OCI-LY3 (cell line): ENCODE measurements around the gene TIMP3.

Experiments
- H2AFZ ChIP-seq: fragments of 200-600, 300-600 bp; shearing (Covaris generic); 2 replicates; pipeline ENCODE4 v1.6.0; 2014; ENCODE audit warnings: antibody characterized with exemption, low read depth, low read length
- H3K27ac ChIP-seq: fragments of 200-600, 300-600 bp; sonication (generic); 2 replicates; pipeline ENCODE4 v1.5.1; 2014; ENCODE audit warnings: mild to moderate bottlenecking, low read length, moderate library complexity, mixed read lengths
- H3K27me3 ChIP-seq: fragments of 200-600, 300-600 bp; sonication (generic); 2 replicates; pipeline ENCODE4 v1.6.1; 2014; ENCODE audit warnings: low read depth, low read length, mixed read lengths
- H3K36me3 ChIP-seq: fragments of 200-600, 300-600 bp; sonication (generic); replicated peaks from 2 replicates; pipeline ENCODE3; 2014; ENCODE audit warnings: low read depth, low read length, mixed read lengths
- H3K4me1 ChIP-seq: fragments of 300-600, 200-600 bp; sonication (generic); 2 replicates; pipeline ENCODE4 v1.6.1; 2014; ENCODE audit warnings: low read length, mixed read lengths
- H3K4me2 ChIP-seq: fragments of 200-600, 300-600 bp; sonication (generic); 2 replicates; pipeline ENCODE4 v1.6.1; 2014; ENCODE audit warnings: low read length, mixed read lengths
- H3K4me3 ChIP-seq: fragments of 300-600, 200-600 bp; sonication (generic); 2 replicates; pipeline ENCODE4 v1.5.1; 2014; ENCODE audit warnings: antibody characterized with exemption, mild to moderate bottlenecking, low read length, moderate library complexity
- H3K79me2 ChIP-seq: fragments of 300-600, 200-600 bp; shearing (Covaris generic); 2 replicates; pipeline ENCODE4 v1.6.1; 2014; ENCODE audit warnings: mild to moderate bottlenecking, low read length, mixed read lengths
- H3K9ac ChIP-seq: fragments of 300-600, 200-600 bp; shearing (Covaris generic); 2 replicates; pipeline ENCODE4 v1.6.0; 2014; ENCODE audit warnings: mild to moderate bottlenecking, low read length, moderate library complexity
- H3K9me3 ChIP-seq: fragments of 200-600, 300-600 bp; shearing (Covaris generic); 2 replicates; pipeline ENCODE4 v1.6.1; 2014; ENCODE audit warnings: low read length, mixed read lengths; ENCODE audit not compliant: insufficient read depth
- H4K20me1 ChIP-seq: fragments of 200-600, 300-600 bp; sonication (generic); 2 replicates; pipeline ENCODE4 v1.6.1; 2016; ENCODE audit warnings: low read length, mixed read lengths; ENCODE audit not compliant: insufficient read depth
- CTCF ChIP-seq: fragments of 200-600, 300-600 bp; sonication (generic); IDR thresholded peaks from 2 replicates; pipeline ENCODE4 v1.5.1; 2014; ENCODE audit warnings: antibody characterized with exemption, low read length, low read depth
- EZH2phosphoT487 ChIP-seq: fragments of 200-600 bp; shearing (Covaris generic); IDR thresholded peaks from 2 replicates; pipeline ENCODE4 v1.6.1; 2018; ENCODE audit warnings: antibody characterized with exemption, mixed run types, low read depth

TIMP3 gene

GRCh38 chr22:32888976-32889375, 87.5 kb downstream of the TIMP3 start:
- no peak overlapping the region for H3K4me2 ChIP-seq
- no peaks in the 10 kb centered on the region for H4K20me1 ChIP-seq
- no peak overlapping the region for H3K27ac ChIP-seq
- TF ChIP-seq CTCF (no peak), EZH2phosphoT487 (no peak)
- H3K36me3 ChIP-seq: no peaks in the 10 kb centered on the region
- H3K4me3 ChIP-seq: no peak overlapping the region
- H3K9ac ChIP-seq: no peak overlapping the region
- no peaks in the 10 kb centered on the region for H3K9me3 ChIP-seq
- H2AFZ ChIP-seq: no peak overlapping the region
- no peaks in the 10 kb centered on the region for H3K4me1 ChIP-seq
- no peaks in the 10 kb centered on the region for H3K79me2 ChIP-seq
- peaks cover 35% of the 10 kb centered on the region for H3K27me3 ChIP-seq

GRCh38 chr22:32896891-32897290, 95.4 kb downstream of the TIMP3 start:
- Histone ChIP-seq H3K4me2 (no peak overlapping the region), H3K9me3 (no peaks in the 10 kb centered on the region), H4K20me1 (no peaks in the 10 kb centered on the region), H2AFZ (no peak overlapping the region), H3K9ac (no peak overlapping the region), H3K36me3 (no peaks in the 10 kb centered on the region), H3K27ac (no peak overlapping the region), H3K4me1 (no peaks in the 10 kb centered on the region), H3K27me3 (peaks cover 33% of the 10 kb centered on the region), H3K79me2 (no peaks in the 10 kb centered on the region), H3K4me3 (no peak overlapping the region)
- no peak for TF ChIP-seq EZH2phosphoT487
- TF ChIP-seq CTCF: no peak

GRCh38 chr22:32897400-32897799, 95.9 kb downstream of the TIMP3 start:
- Histone ChIP-seq H3K36me3 (no peaks in the 10 kb centered on the region), H3K79me2 (no peaks in the 10 kb centered on the region), H2AFZ (no peak overlapping the region), H3K9ac (no peak overlapping the region), H3K4me3 (no peak overlapping the region), H3K27ac (no peak overlapping the region), H3K4me1 (no peaks in the 10 kb centered on the region), H3K9me3 (no peaks in the 10 kb centered on the region), H3K27me3 (peaks cover 35% of the 10 kb centered on the region), H3K4me2 (no peak overlapping the region), H4K20me1 (no peaks in the 10 kb centered on the region)
- TF ChIP-seq CTCF (no peak), EZH2phosphoT487 (no peak)

- no peak for TF ChIP-seq CTCF
- TF ChIP-seq EZH2phosphoT487: no peak
- H3K4me2 ChIP-seq: no peak overlapping the region
- peaks cover 20% of the 10 kb centered on the region for H3K27me3 ChIP-seq
- H2AFZ ChIP-seq: no peak overlapping the region
- H3K4me3 ChIP-seq: no peak overlapping the region
- H3K27ac ChIP-seq: no peak overlapping the region
- no peak overlapping the region for H3K9ac ChIP-seq
- H3K36me3 ChIP-seq: no peaks in the 10 kb centered on the region
- H3K9me3 ChIP-seq: no peaks in the 10 kb centered on the region
- no peaks in the 10 kb centered on the region for H3K4me1 ChIP-seq
- no peaks in the 10 kb centered on the region for H3K79me2 ChIP-seq
- no peaks in the 10 kb centered on the region for H4K20me1 ChIP-seq
Measured at GRCh38 chr22:32900886-32901635, 99.6 kb downstream of the TIMP3 start.
